Measurements from ENCODE around the gene KRT10. TPM values are rescaled to one million over a fixed set of nuclear protein-coding genes. Genes with fewer than 3 reads are reported as not detected.

KRT10 gene
- total RNA-seq, 1 experiment from 2014 or later: 62.3 TPM

DNA sequence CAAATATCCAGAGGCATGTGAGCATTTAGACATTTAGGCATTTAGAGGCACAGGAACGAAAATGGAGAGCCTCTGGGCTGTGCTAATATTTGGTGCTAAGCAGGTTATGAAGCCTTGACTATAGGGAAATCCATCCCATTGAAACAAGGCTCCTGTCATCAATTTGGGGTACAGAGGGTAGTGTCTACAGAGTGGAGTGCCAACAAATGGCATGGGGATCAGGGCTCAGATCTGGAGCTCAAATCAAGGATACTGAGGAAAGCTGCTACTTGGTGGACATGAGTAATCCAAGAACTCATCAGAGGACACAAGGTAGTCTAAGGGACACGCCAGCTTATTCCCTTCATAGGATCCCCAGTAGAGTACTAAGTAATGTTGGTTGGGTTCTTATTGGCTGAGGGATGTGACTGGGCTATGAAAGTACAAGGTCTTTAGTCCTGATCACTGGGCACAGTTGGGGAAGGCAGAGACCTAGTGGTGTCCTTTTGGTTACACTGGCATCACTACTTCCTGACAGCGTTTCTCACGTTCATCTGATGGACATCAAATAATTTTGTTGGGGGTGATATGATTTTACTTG is 5.2 kb downstream of the KRT10 start:
- RAD21 ChIA-PET (ENCODE audit: low non-redundant PET in 1 of 2, low total read pairs in 2 of 2, uncharacterized antibody in 2 of 2, unreplicated experiment in 2 of 2): interaction anchor here in 1 of 2 experiments (0.7 kb wide), 1 partner anchor 202 kb away, joined by 3 read pairs; no protein-coding TSS in a partner anchor

More for the DNA sequence above, 5.2 kb downstream of the KRT10 start:
- Histone ChIP-seq H3K27ac (ENCODE audit: low read depth, low read length) (no peak overlapping the region), H3K9me3 (ENCODE audit: control insufficient read depth in 1 of 2, insufficient read depth in 1 of 2, low read depth in 1 of 2, low read length in 2 of 2) (no peaks in the 10 kb centered on the region), H2AFZ (ENCODE audit: low read depth, low read length, poor library complexity, severe bottlenecking) (no peak overlapping the region), H3K27me3 (ENCODE audit: insufficient read depth, low read length) (no peaks in the 10 kb centered on the region), H3K4me3 (replicated peaks in 1 of 2; ENCODE audit: low read depth in 1 of 2, low read length in 2 of 2) (peak overlapping the region; percentile 69 to 88; a peak in 2 of 4 replicates), H3K36me3 (ENCODE audit: control insufficient read depth in 1 of 2, insufficient read depth in 2 of 2, low read length in 2 of 2) (peaks cover 7 to 10% of the 10 kb centered on the region in 2 experiments; a peak in 2 of 4 replicates), H3K4me1 (ENCODE audit: control insufficient read depth in 1 of 2, insufficient read depth in 2 of 2, low read length in 2 of 2) (peaks cover 8 to 26% of the 10 kb centered on the region in 2 experiments), H3K4me2 (ENCODE audit: low read length) (peak overlapping the region; percentile 85; the same call in 1 of the 2 replicates), H3K79me2 (ENCODE audit: insufficient read depth, low read length) (peaks cover 46% of the 10 kb centered on the region), H3K9ac (ENCODE audit: low read length) (no peak overlapping the region), H3K9me2 (ENCODE audit: insufficient read depth) (no peaks in the 10 kb centered on the region), H4K20me1 (ENCODE audit: insufficient read depth) (no peaks in the 10 kb centered on the region)
- POLR2A ChIA-PET: no interaction called here
- intact Hi-C loops (cut with micrococcal nuclease): loop anchor here (5.0 kb wide), 1 partner anchor 85 kb away; no protein-coding TSS in a partner anchor
- CTCF ChIA-PET: interaction anchor here (1.3 to 2.1 kb wide), 2 partner anchors 831 to 846 kb away, joined by 4 to 6 read pairs; no protein-coding TSS in a partner anchor
- ATAC-seq (no peak), DNase-seq (ENCODE audit: low read depth, low spot score) (no peak)
- BruUV-seq (replicated peaks): no TSS peak
- TF ChIP-seq EGR1 (IDR thresholded peaks at IDR 0.05; ENCODE audit: low read depth) (no peak), RAD21 (IDR thresholded peaks at IDR 0.05; ENCODE audit: low read depth) (no peak), POLR2AphosphoS5 (IDR thresholded peaks at IDR 0.05; ENCODE audit: low read depth, low read length) (no peak; the same call in 1 of the 2 replicates), TCF7L2 (IDR thresholded peaks at IDR 0.05; ENCODE audit: borderline replicate concordance, extremely low read depth, insufficient read depth, insufficient read length) (no peak), ZBTB33 (IDR thresholded peaks at IDR 0.05; ENCODE audit: extremely low read depth, insufficient replicate concordance, low read length) (no peak), SRF (IDR thresholded peaks at IDR 0.05; ENCODE audit: low read depth) (no peak), SIN3A (IDR thresholded peaks at IDR 0.05; ENCODE audit: low read depth) (no peak), CTCF (IDR thresholded peaks at IDR 0.05 in 2 of 3, conservative IDR thresholded peaks at IDR 0.05 in 1 of 3; ENCODE audit: borderline replicate concordance in 1 of 3, insufficient read depth in 1 of 3, low read depth in 2 of 3, low read length in 2 of 3) (no peak), SP1 (IDR thresholded peaks at IDR 0.05; ENCODE audit: low read depth) (no peak), EZH2 (IDR thresholded peaks at IDR 0.05) (no peak), CBX3 (IDR thresholded peaks at IDR 0.05; ENCODE audit: low read depth) (no peak), ELF1 (IDR thresholded peaks at IDR 0.05; ENCODE audit: borderline replicate concordance, low read depth) (no peak), EZH2phosphoT487 (IDR thresholded peaks at IDR 0.05; ENCODE audit: borderline replicate concordance) (no peak), ZNF274 (IDR thresholded peaks at IDR 0.05; ENCODE audit: low read depth, low read length) (no peak), CEBPB (IDR thresholded peaks at IDR 0.05; ENCODE audit: low read depth) (no peak), ZFX (IDR thresholded peaks at IDR 0.05) (no peak), JUND (IDR thresholded peaks at IDR 0.05) (no peak), FOSL1 (IDR thresholded peaks at IDR 0.05; ENCODE audit: low read depth) (no peak)
- TF ChIP-seq, protein P1, sequence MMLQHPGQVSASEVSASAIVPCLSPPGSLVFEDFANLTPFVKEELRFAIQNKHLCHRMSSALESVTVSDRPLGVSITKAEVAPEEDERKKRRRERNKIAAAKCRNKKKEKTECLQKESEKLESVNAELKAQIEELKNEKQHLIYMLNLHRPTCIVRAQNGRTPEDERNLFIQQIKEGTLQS (IDR thresholded peaks at IDR 0.05): no peak
- TF ChIP-seq, protein P2, sequence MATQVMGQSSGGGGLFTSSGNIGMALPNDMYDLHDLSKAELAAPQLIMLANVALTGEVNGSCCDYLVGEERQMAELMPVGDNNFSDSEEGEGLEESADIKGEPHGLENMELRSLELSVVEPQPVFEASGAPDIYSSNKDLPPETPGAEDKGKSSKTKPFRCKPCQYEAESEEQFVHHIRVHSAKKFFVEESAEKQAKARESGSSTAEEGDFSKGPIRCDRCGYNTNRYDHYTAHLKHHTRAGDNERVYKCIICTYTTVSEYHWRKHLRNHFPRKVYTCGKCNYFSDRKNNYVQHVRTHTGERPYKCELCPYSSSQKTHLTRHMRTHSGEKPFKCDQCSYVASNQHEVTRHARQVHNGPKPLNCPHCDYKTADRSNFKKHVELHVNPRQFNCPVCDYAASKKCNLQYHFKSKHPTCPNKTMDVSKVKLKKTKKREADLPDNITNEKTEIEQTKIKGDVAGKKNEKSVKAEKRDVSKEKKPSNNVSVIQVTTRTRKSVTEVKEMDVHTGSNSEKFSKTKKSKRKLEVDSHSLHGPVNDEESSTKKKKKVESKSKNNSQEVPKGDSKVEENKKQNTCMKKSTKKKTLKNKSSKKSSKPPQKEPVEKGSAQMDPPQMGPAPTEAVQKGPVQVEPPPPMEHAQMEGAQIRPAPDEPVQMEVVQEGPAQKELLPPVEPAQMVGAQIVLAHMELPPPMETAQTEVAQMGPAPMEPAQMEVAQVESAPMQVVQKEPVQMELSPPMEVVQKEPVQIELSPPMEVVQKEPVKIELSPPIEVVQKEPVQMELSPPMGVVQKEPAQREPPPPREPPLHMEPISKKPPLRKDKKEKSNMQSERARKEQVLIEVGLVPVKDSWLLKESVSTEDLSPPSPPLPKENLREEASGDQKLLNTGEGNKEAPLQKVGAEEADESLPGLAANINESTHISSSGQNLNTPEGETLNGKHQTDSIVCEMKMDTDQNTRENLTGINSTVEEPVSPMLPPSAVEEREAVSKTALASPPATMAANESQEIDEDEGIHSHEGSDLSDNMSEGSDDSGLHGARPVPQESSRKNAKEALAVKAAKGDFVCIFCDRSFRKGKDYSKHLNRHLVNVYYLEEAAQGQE (IDR thresholded peaks at IDR 0.05; ENCODE audit: low read depth): no peak
